Immature natural killer cell (primary cell): ENCODE results near the gene ZNF267. TPM values are rescaled to one million over a fixed set of nuclear protein-coding genes. Genes with fewer than 3 reads are reported as not detected.
"Not testable (repeated sequence)": the region's sequence is repeated elsewhere in the genome, so short reads cannot be mapped to it uniquely, and the experiment has no call there.

Source experiments
- DNase-seq, 3 donors: peaks; one replicate each; pipeline ENCODE4 v3.0.0; 2022; ENCODE audit warnings: mixed read lengths in 1 of 3
- H3K27ac Mint-ChIP-seq, 6 donors: one replicate each; pipeline ENCODE4 v1.8.0; 2020; ENCODE audit warnings: mixed read lengths in 6 of 6, mild to moderate bottlenecking in 5 of 6, inconsistent platforms in 4 of 6, moderate library complexity in 3 of 6
- H3K27me3 Mint-ChIP-seq, 3 donors: one replicate each; pipeline ENCODE4 v1.8.0; 2020 to 2021; ENCODE audit warnings: low read depth in 3 of 3, mild to moderate bottlenecking in 3 of 3, mixed read lengths in 3 of 3, moderate library complexity in 3 of 3, inconsistent platforms in 1 of 3
- H3K36me3 Mint-ChIP-seq, 3 donors: one replicate each; pipeline ENCODE4 v1.8.0; 2020; ENCODE audit warnings: mixed read lengths in 3 of 3, inconsistent platforms in 2 of 3, mild to moderate bottlenecking in 2 of 3
- H3K4me1 Mint-ChIP-seq, 2 donors: one replicate each; pipeline ENCODE4 v1.8.0; 2020; ENCODE audit warnings: inconsistent platforms in 2 of 2, mild to moderate bottlenecking in 2 of 2, mixed read lengths in 2 of 2, moderate library complexity in 1 of 2
- H3K4me3 Mint-ChIP-seq, 5 donors: one replicate each; pipeline ENCODE4 v1.8.0; 2020; ENCODE audit warnings: mild to moderate bottlenecking in 5 of 5, mixed read lengths in 5 of 5, inconsistent platforms in 3 of 5, moderate library complexity in 3 of 5
- H3K9me3 Mint-ChIP-seq, 6 donors: one replicate each; pipeline ENCODE4 v1.8.0; 2020; ENCODE audit warnings: mild to moderate bottlenecking in 6 of 6, mixed read lengths in 6 of 6, inconsistent platforms in 4 of 6, moderate library complexity in 3 of 6
- polyA plus RNA-seq, 3 donors: library from polyadenylated mRNA; unstranded; fragments of 300-500 nt; fragmentation: Illumina TruSeq; gene quantifications; one replicate each; pipeline ENCODE4 v1.2.3, GENCODE V29; 2021

Gene ZNF267
- polyA plus RNA-seq, 3 donors from 2014 or later, result 7.9 to 11.3 (median 11.2) TPM

DNA sequence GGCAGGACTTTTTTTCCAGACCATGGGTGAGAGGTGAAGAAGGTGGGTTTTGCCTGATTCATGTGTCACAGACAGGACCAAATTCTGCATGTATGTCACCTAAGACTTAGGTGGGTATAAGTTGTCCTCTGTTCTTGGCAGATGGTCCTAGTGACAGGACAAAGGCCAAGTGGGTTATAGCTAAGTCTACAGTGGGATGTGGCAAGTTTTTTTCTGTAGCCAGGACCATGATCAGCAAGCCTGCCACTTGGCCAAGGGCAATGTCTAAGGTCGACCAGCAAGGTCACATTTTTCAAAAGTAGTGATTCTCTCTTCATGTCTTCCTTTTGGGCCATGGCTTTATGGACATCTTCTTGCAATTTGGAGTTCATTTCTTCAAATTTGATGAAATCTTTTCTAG, 20.2 kb downstream of the ZNF267 start:
- peaks cover 0 to 14% (median 6%) of the 10 kb centered on the region in 6 donors for H3K9me3 Mint-ChIP-seq
- H3K4me3 Mint-ChIP-seq, result no peak overlapping the region
- H3K4me1 Mint-ChIP-seq, result peaks cover 42 to 92% of the 10 kb centered on the region in 2 donors
- no peak for DNase-seq
- peak overlapping the region in 1 of 6 donors; percentile 76 for H3K27ac Mint-ChIP-seq
- peaks cover 80 to 92% (median 81%) of the 10 kb centered on the region in 3 donors for H3K36me3 Mint-ChIP-seq
- no peaks in the 10 kb centered on the region for H3K27me3 Mint-ChIP-seq

GRCh38 chr16:31897283-31897682, 23.7 kb downstream of the ZNF267 start:
- H3K36me3 Mint-ChIP-seq, result peaks cover 58 to 72% (median 59%) of the 10 kb centered on the region in 3 donors

DNA sequence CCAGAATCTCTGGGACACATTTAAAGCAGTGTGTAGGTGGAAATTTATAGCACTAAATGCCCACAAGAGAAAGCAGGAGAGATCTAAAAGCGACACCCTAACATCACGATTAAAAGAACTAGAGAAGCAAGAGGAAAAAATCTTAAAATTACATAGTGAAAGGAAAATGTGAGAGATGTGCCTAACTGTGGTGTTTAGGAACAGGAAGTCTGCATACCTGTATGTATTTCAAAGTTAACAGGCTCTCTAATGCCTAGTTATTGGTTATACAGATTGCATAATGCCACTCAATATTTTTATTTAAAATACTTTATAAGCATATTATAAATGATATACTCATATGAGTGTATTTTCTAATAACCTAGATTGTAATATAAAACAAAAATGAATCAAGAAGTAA, 25.9 kb downstream of the ZNF267 start:
- Mint-ChIP-seq H3K27me3 (no peaks in the 10 kb centered on the region), H3K36me3 (peaks cover 52 to 66% (median 62%) of the 10 kb centered on the region in 3 donors), H3K4me1 (peaks cover 34 to 80% of the 10 kb centered on the region in 2 donors), H3K27ac (peak overlapping the region in 5 of 6 donors; percentile 64 to 87 (median 81)), H3K4me3 (peak overlapping the region in 3 of 5 donors; percentile 5 to 45 (median 16)), H3K9me3 (peaks cover 9 to 27% (median 21%) of the 10 kb centered on the region in 6 donors)
- no peak for DNase-seq

More at GRCh38 chr16:31897283-31897682, 23.7 kb downstream of the ZNF267 start:
- no peak for DNase-seq
- peaks cover 34 to 83% of the 10 kb centered on the region in 2 donors for H3K4me1 Mint-ChIP-seq
- H3K9me3 Mint-ChIP-seq, result peaks cover 0 to 12% (median 6%) of the 10 kb centered on the region in 6 donors
- H3K4me3 Mint-ChIP-seq, result no peak overlapping the region
- H3K27ac Mint-ChIP-seq, result no peak overlapping the region
- H3K27me3 Mint-ChIP-seq, result no peaks in the 10 kb centered on the region

DNA sequence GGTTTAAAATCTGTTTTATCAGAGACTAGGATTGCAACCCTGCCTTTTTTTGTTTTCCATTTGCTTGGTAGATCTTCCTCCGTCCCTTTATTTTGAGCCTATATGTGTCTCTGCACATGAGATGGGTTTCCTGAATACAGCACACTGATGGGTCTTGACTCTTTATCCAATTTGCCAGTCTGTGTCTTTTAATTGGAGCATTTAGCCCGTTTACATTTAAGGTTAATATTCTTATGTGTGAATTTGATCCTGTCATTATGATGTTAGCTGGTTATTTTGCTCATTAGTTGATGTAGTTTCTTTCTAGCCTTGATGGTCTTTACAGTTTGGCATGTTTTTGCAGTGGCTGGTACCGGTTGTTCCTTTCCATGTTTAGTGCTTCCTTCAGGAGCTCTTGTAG, 31.0 kb downstream of the ZNF267 start:
- H3K36me3 Mint-ChIP-seq, result peaks cover 44 to 65% (median 63%) of the 10 kb centered on the region in 3 donors
- H3K27ac Mint-ChIP-seq, H3K4me3 Mint-ChIP-seq, DNase-seq, H3K27me3 Mint-ChIP-seq: not testable (repeated sequence)
- peaks cover 32 to 57% of the 10 kb centered on the region in 2 donors for H3K4me1 Mint-ChIP-seq
- peaks cover 33 to 66% (median 59%) of the 10 kb centered on the region in 6 donors for H3K9me3 Mint-ChIP-seq

- no peak overlapping the region for H3K27ac Mint-ChIP-seq
- peaks cover 0 to 6% (median 5%) of the 10 kb centered on the region in 3 donors for H3K27me3 Mint-ChIP-seq
- H3K36me3 Mint-ChIP-seq, result peaks cover 91 to 98% (median 97%) of the 10 kb centered on the region in 3 donors
- peaks cover 16 to 45% of the 10 kb centered on the region in 2 donors for H3K4me1 Mint-ChIP-seq
- DNase-seq, result no peak
- no peak overlapping the region for H3K4me3 Mint-ChIP-seq
- peaks cover 53 to 99% (median 97%) of the 10 kb centered on the region in 6 donors for H3K9me3 Mint-ChIP-seq
Observed at GRCh38 chr16:31913668-31914067, 40.1 kb downstream of the ZNF267 start.

- Mint-ChIP-seq H3K9me3 (peaks cover 60 to 98% (median 94%) of the 10 kb centered on the region in 6 donors), H3K4me1 (peaks cover 11 to 30% of the 10 kb centered on the region in 2 donors), H3K27ac (no peak overlapping the region), H3K4me3 (peak overlapping the region in 2 of 5 donors; percentile 11 to 53), H3K36me3 (peaks cover 73 to 89% (median 87%) of the 10 kb centered on the region in 3 donors), H3K27me3 (peaks cover 0 to 5% (median 4%) of the 10 kb centered on the region in 3 donors)
- no peak for DNase-seq
Observed at GRCh38 chr16:31916056-31916488, 42.5 kb downstream of the ZNF267 start.

DNA sequence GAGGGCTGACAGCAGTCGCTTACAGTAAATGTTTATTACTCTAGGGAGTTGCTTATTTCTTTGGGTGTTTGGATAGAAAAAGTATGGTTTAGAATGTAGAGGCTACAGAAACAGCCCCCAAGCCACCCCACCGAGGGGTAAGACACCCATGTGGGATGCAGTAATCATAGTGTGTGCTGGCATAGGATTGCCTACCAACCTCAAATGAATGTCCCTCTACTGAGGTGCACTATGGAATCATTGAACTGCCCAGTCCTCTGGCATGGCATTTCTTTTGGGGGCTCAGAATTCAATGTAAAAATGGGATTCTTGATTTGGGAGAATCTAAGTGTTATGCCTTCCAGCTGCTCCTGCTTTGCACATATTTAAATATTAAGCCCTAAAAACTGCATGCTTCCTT, 46.8 kb downstream of the ZNF267 start:
- Mint-ChIP-seq H3K9me3 (peaks cover 56 to 96% (median 87%) of the 10 kb centered on the region in 6 donors), H3K36me3 (peaks cover 45 to 56% (median 50%) of the 10 kb centered on the region in 3 donors), H3K4me1 (peaks cover 0 to 5% of the 10 kb centered on the region in 2 donors), H3K4me3 (no peak overlapping the region), H3K27me3 (peaks cover 0 to 2% (median 0%) of the 10 kb centered on the region in 3 donors), H3K27ac (no peak overlapping the region)
- DNase-seq, result no peak

DNA sequence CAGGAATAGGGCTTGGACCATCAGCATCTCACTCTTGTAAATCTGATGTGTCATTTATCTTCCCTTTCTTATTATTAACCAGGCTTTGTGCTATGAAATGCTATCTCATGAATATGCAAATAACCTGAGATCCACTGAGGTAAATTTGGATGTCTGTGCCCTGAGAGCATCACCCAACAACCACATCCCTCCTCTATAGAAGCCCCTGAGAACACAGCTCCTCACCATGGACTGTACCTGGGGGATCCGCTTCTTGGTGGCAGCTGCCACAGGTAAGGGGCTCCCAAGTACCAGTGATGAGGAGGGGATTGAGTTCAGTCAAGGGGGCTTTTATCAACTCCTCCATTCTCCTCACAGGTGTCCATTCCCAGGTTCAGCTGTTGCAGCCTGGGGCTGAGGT, 78.2 kb downstream of the ZNF267 start:
- H3K27me3 Mint-ChIP-seq, H3K4me3 Mint-ChIP-seq, H3K27ac Mint-ChIP-seq, H3K4me1 Mint-ChIP-seq, H3K9me3 Mint-ChIP-seq, DNase-seq, H3K36me3 Mint-ChIP-seq: not testable (repeated sequence)

- not testable (repeated sequence) for H3K36me3 Mint-ChIP-seq, H3K27me3 Mint-ChIP-seq, H3K4me1 Mint-ChIP-seq, H3K27ac Mint-ChIP-seq, DNase-seq, H3K4me3 Mint-ChIP-seq, H3K9me3 Mint-ChIP-seq
Observed at GRCh38 chr16:31952206-31952605, 78.6 kb downstream of the ZNF267 start.

DNA sequence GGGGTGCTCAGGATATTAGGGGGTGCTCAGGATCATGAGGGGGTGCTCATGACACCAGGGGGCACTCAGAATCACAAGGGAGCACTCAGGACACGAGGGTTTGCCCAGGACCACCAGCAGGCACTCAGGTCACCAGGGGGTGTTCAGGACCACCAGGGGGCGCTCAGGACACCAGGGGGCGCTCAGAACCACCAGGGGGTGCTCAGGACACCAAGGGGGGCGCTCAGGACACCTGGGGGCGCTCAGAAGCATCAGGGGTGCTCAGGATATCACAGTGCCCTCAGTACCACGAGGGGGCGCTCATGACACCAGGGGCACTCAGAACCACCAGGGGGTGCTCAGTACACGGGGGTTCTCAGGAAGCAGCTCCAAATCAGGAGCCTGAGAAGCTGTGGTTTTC, 82.6 kb downstream of the ZNF267 start:
- DNase-seq, result peak; percentile 5 to 18 (median 10)

DNA sequence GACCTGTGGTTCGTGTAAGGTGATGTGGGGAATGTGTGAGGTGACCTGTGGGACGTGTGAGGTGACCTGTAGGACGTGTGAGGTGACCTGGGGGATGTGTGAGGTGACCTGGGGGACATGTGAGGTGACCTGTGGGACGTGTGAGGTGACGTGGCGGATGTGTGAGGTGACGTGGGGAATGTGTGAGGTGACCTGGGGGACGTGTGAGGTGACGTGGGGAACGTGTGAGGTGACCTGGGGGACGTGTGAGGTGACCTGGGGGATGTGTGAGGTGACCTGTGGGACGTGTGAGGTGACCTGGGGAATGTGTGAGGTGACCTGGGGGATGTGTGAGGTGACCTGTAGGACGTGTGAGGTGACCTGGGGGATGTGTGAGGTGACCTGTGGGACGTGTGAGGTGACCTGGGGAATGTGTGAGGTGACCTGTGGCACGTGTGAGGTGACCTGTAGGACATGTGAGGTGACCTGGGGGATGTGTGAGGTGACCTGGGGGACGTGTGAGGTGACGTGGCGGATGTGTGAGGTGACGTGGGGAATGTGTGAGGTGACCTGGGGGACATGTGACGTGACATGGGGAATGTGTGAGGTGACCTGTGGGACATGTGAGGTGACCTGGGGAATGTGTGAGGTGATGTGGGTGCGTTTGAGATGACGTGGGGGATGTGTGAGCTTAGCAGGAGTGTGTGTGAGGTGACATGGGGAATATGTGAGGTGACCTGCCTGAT, 86.7 kb downstream of the ZNF267 start:
- Mint-ChIP-seq H3K27ac (peak overlapping the region; percentile 76 to 96 (median 86)), H3K4me1 (peaks cover 10 to 15% of the 10 kb centered on the region in 2 donors), H3K4me3 (peak overlapping the region in 3 of 5 donors; percentile 35 to 71 (median 58)), H3K27me3 (peaks cover 11 to 14% (median 13%) of the 10 kb centered on the region in 3 donors)
- H3K9me3 Mint-ChIP-seq, H3K36me3 Mint-ChIP-seq: not testable (repeated sequence)
- peak; percentile 52 to 66 (median 56) for DNase-seq

More for the DNA sequence above, 82.6 kb downstream of the ZNF267 start:
- H3K4me1 Mint-ChIP-seq, result peaks cover 10 to 15% of the 10 kb centered on the region in 2 donors
- peaks cover 11 to 13% (median 12%) of the 10 kb centered on the region in 3 donors for H3K27me3 Mint-ChIP-seq
- H3K36me3 Mint-ChIP-seq, H3K9me3 Mint-ChIP-seq, H3K4me3 Mint-ChIP-seq, H3K27ac Mint-ChIP-seq: not testable (repeated sequence)
